Measurements from ENCODE around the gene CCDC14.
A peak's percentile ranks its signal among the peaks of the same experiment; 100 is the strongest.

Gene CCDC14

DNA sequence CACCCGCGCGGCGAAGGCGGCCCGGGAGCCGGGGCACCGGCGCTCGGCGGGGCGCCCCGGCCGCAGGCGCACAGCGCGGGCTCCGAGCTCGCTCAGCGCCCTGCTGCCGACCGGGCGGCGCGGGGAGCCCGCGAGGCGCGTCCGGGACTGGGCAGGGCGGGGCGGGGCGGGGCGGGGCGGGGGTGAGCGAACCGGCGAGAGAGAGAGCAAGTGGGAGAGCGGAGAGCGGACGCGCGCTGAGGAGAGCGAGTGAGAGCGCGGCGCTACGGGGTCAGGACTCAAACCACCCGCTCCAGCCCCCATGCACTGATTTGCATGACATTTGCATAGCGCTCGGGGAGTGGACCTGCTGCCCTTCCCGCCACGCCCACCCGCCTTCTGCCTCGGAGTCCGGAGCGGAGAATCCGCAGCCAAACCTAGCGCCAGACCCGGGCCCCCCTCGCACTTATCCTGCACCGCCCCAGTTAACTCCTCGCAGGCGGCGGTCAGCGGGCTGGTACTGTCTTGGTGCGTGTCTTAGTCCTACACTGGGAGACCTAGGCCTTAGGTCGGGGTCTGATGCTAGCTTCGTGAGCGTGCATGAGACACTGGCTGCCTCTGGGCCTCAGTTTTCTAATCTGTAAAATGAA is 76.7 kb downstream of the CCDC14 start, which contains the start of gene MYLK:
Gene MYLK (minus strand): TSS at position 130 of the 629 bp plus-strand sequence. CDS start 90,491 bp downstream, outside the sequence.
- peaks cover 22% of the 10 kb centered on the region for H3K27me3 ChIP-seq (ENCODE audit: insufficient read depth, poor library complexity, severe bottlenecking)
- peak within 1 kb of the TSS; percentile 26 for H3K4me3 ChIP-seq (replicated peaks; ENCODE audit: insufficient read depth, low read length)
- no peak within 1 kb of the TSS for H3K27ac ChIP-seq (replicated peaks)
- peak; percentile 4 to 10 for DNase-seq (ENCODE audit: low read depth in 1 of 2, low spot score in 1 of 2)
- TF ChIP-seq SPI1 (IDR thresholded peaks at IDR 0.05; ENCODE audit: borderline replicate concordance, low read depth) (no peak), GABPA (IDR thresholded peaks at IDR 0.05; ENCODE audit: low read depth) (no peak), POLR2AphosphoS5 (IDR thresholded peaks at IDR 0.05; ENCODE audit: low read depth) (no peak)
- TF ChIP-seq, protein P1, sequence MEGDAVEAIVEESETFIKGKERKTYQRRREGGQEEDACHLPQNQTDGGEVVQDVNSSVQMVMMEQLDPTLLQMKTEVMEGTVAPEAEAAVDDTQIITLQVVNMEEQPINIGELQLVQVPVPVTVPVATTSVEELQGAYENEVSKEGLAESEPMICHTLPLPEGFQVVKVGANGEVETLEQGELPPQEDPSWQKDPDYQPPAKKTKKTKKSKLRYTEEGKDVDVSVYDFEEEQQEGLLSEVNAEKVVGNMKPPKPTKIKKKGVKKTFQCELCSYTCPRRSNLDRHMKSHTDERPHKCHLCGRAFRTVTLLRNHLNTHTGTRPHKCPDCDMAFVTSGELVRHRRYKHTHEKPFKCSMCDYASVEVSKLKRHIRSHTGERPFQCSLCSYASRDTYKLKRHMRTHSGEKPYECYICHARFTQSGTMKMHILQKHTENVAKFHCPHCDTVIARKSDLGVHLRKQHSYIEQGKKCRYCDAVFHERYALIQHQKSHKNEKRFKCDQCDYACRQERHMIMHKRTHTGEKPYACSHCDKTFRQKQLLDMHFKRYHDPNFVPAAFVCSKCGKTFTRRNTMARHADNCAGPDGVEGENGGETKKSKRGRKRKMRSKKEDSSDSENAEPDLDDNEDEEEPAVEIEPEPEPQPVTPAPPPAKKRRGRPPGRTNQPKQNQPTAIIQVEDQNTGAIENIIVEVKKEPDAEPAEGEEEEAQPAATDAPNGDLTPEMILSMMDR (IDR thresholded peaks at IDR 0.05; ENCODE audit: insufficient read depth, low read length): no peak
- TF ChIP-seq, protein P2, sequence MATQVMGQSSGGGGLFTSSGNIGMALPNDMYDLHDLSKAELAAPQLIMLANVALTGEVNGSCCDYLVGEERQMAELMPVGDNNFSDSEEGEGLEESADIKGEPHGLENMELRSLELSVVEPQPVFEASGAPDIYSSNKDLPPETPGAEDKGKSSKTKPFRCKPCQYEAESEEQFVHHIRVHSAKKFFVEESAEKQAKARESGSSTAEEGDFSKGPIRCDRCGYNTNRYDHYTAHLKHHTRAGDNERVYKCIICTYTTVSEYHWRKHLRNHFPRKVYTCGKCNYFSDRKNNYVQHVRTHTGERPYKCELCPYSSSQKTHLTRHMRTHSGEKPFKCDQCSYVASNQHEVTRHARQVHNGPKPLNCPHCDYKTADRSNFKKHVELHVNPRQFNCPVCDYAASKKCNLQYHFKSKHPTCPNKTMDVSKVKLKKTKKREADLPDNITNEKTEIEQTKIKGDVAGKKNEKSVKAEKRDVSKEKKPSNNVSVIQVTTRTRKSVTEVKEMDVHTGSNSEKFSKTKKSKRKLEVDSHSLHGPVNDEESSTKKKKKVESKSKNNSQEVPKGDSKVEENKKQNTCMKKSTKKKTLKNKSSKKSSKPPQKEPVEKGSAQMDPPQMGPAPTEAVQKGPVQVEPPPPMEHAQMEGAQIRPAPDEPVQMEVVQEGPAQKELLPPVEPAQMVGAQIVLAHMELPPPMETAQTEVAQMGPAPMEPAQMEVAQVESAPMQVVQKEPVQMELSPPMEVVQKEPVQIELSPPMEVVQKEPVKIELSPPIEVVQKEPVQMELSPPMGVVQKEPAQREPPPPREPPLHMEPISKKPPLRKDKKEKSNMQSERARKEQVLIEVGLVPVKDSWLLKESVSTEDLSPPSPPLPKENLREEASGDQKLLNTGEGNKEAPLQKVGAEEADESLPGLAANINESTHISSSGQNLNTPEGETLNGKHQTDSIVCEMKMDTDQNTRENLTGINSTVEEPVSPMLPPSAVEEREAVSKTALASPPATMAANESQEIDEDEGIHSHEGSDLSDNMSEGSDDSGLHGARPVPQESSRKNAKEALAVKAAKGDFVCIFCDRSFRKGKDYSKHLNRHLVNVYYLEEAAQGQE (IDR thresholded peaks at IDR 0.05; ENCODE audit: insufficient replicate concordance, low read depth): no peak

DNA sequence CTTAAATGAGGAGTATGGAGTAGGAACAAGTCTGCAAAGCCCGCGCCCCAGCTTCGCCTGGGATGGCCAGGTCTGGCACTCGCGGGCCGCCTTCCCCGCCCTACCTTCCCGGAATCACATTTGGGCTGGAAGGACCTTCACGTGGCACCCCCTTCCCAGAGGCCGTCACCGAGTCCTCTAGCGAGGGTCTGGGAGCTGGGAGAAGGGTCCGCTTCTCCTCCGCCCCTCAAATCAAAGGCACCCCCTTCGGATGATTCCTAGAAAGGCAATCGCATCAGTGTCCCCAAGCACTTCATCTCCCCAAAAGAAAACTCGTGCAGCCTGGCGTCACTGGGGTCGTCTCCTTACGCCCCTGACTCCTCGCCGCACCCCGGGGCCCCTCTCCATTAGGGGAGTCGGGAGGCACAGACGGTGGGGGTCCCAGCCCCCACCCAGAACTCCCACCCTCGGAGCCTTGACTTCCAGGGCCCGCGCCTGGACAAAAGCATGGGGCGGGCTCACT is 77.3 kb downstream of the CCDC14 start:
- Histone ChIP-seq H3K4me3 (replicated peaks; ENCODE audit: insufficient read depth, low read length) (no peak overlapping the region), H3K27me3 (ENCODE audit: insufficient read depth, poor library complexity, severe bottlenecking) (peaks cover 22% of the 10 kb centered on the region), H3K27ac (replicated peaks) (no peak overlapping the region)
- no peak for DNase-seq (ENCODE audit: low read depth in 1 of 2, low spot score in 1 of 2)
- no peak for TF ChIP-seq POLR2AphosphoS5 (IDR thresholded peaks at IDR 0.05; ENCODE audit: low read depth)

DNA sequence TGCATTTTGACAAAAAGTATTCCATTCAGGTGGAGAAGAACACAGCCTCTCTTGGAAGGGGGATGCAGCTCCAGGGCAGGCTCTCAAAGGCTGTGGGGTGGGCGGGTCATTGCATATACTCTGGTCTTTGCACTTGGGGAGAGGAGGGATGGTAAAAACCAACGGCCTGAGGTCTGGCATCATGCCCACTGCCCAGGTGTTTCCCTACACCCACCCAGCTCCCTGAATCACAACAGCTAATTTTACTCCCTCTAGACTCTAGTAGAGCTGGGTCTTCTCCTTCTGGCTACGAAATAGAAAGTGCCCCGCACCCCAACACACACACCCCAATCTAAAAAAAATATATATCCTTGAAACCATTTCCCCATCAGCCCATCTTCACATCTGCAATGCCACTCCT is 77.9 kb downstream of the CCDC14 start:
- no peak overlapping the region for H3K27ac ChIP-seq (replicated peaks)
- no peak for DNase-seq (ENCODE audit: low read depth in 1 of 2, low spot score in 1 of 2)
- H3K4me3 ChIP-seq (replicated peaks; ENCODE audit: insufficient read depth, low read length): no peak overlapping the region
- H3K27me3 ChIP-seq (ENCODE audit: insufficient read depth, poor library complexity, severe bottlenecking): peaks cover 22% of the 10 kb centered on the region
- no peak for TF ChIP-seq SPI1 (IDR thresholded peaks at IDR 0.05; ENCODE audit: borderline replicate concordance, low read depth)
- no peak for TF ChIP-seq POLR2AphosphoS5 (IDR thresholded peaks at IDR 0.05; ENCODE audit: low read depth)

DNA sequence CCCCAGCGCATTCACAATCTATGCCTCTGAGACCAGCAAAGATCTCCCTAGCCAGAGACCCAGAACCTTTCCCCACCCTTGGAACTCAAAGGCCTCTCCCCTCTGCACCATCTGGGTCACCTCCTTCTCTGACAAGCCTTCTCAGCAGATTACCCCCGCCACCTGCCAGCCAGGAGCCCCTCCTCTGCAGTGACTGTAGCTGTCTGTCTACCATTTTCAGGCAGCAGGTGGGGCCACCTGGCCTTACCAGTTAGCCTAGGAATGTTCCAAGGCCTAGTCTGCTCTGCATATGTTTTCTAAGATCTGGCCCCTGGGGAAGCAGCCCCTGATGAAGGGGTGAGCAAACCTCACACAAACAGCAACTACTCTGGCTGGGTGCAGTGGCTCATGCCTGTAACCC is 79.3 kb downstream of the CCDC14 start:
- H3K4me3 ChIP-seq (replicated peaks; ENCODE audit: insufficient read depth, low read length): no peak overlapping the region
- TF ChIP-seq, protein P1 (IDR thresholded peaks at IDR 0.05; ENCODE audit: insufficient read depth, low read length): no peak
- no peak for TF ChIP-seq SPI1 (IDR thresholded peaks at IDR 0.05; ENCODE audit: borderline replicate concordance, low read depth)
- TF ChIP-seq, protein P2 (IDR thresholded peaks at IDR 0.05; ENCODE audit: insufficient replicate concordance, low read depth): no peak
- TF ChIP-seq POLR2AphosphoS5 (IDR thresholded peaks at IDR 0.05; ENCODE audit: low read depth): no peak
- no peak for TF ChIP-seq GABPA (IDR thresholded peaks at IDR 0.05; ENCODE audit: low read depth)
- H3K27me3 ChIP-seq (ENCODE audit: insufficient read depth, poor library complexity, severe bottlenecking): peaks cover 22% of the 10 kb centered on the region
- H3K27ac ChIP-seq (replicated peaks): no peak overlapping the region
- DNase-seq (ENCODE audit: low read depth in 1 of 2, low spot score in 1 of 2): no peak
